Adrenal gland (tissue), 12 donors: ENCODE data around the gene INPP4B. TPM values are rescaled to one million over a fixed set of nuclear protein-coding genes. Genes with fewer than 3 reads are reported as not detected.

ENCODE experiments used
- DNase-seq, 7 donors: peaks; one replicate each; pipeline ENCODE4 v3.0.0-alpha.2; 2019 to 2020
- H3K27ac ChIP-seq, 5 donors: fragments of 200-600 bp; sonication (generic) in 4 of 5; 1 replicate in 3 of 5; 2 replicates in 2 of 5; pipeline versions ENCODE4 v1.5.1 to v1.8.0; 2016 to 2020; ENCODE audit warnings: mild to moderate bottlenecking in 1 of 5
- H3K27me3 ChIP-seq: fragments of 200-600 bp; 2 replicates; pipeline ENCODE4 v1.8.0; 2021
- H3K36me3 ChIP-seq, 2 donors: fragments of 200-600 bp; replicated peaks in 1 of 2; 1 replicate in 1 of 2; 2 replicates in 1 of 2; pipeline versions ENCODE4 v1.5.1 to v1.8.0; 2018 to 2022
- H3K4me1 ChIP-seq, 2 donors: fragments of 200-600 bp; replicated peaks in 1 of 2; 1 replicate in 1 of 2; 2 replicates in 1 of 2; pipeline versions ENCODE4 v1.5.1 to v1.8.0; 2018 to 2021
- H3K4me3 ChIP-seq, 4 donors: fragments of 200-600 bp; sonication (generic) in 3 of 4; one replicate each; pipeline ENCODE4 v1.5.1; 2016 to 2018
- H3K9me3 ChIP-seq, 3 donors: fragments of 200-600 bp; sonication (generic) in 1 of 3; replicated peaks in 1 of 3; 1 replicate in 2 of 3; 2 replicates in 1 of 3; pipeline versions ENCODE4 v1.5.1 to v1.8.0; 2016 to 2021
- POLR2A ChIP-seq, 2 donors: fragments of 450-650 bp; IDR thresholded peaks; one replicate each; pipeline ENCODE4 v1.6.1; 2017; ENCODE audit warnings: antibody characterized with exemption in 2 of 2, mild to moderate bottlenecking in 2 of 2, moderate library complexity in 1 of 2
- WGBS, 4 donors: extraction: QIAGEN DNeasy Blood & Tissue Kit in 2 of 4; methylation state at CpG; one replicate each; pipeline versions ENCODE4 v1.1.5 to v1.1.7; 2013 to 2017; 5-methylcytosine and 5-hydroxymethylcytosine counted together
- intact Hi-C, 2 donors: fragments of 100-400 bp; cut with DNase I; formaldehyde crosslinking; loops; one replicate each; pipeline versions ENCODE4 v1.14.1 to v1.15.0; 2022 to 2023
- polyA plus RNA-seq, 3 donors: library from polyadenylated mRNA; stranded (reverse); fragments of 200-250 nt in 2 of 3; fragments of 350-450 nt in 1 of 3; fragmentation: Illumina TruSeq in 1 of 3; extraction: RNeasy Lipid Tissue Mini Kit (QIAGEN cat#74804) in 1 of 3; gene quantifications; one replicate each; pipeline ENCODE4 v1.2.3, GENCODE V29; 2013 to 2014
- total RNA-seq, 9 donors: library from RNA; depleted of rRNA in 4 of 9; stranded (reverse); fragments of >200 nt in 4 of 9; fragments of 120-200 nt in 1 of 9; fragmentation: NEBNext Ultra II Directional in 1 of 9; extraction: Animal tissue kit (Norgen Biotek cat#: 25700) in 1 of 9; gene quantifications; one replicate each; pipeline versions ENCODE4 v1.1.0 to v1.2.4, GENCODE V29; 2013 to 2023
- TF ChIP-seq, protein P1 (sequence below), 6 experiments: fragments of 450-650 bp in 4 of 6; fragments of 200-600 bp in 2 of 6; sonication (generic) in 1 of 6; IDR thresholded peaks; 1 replicate in 5 of 6; 2 replicates in 1 of 6; pipeline versions ENCODE4 v1.5.1 to v1.8.0; 2016 to 2021; ENCODE audit warnings: antibody characterized with exemption in 6 of 6, mild to moderate bottlenecking in 2 of 6, moderate library complexity in 1 of 6
- donor health status: healthy with polysubstance abuse.
- donor health status: Bipolar disorder and iron deficiency.
- donor health status: DM: yes; HTN: yes; CAD: no.
- donor health status: DM: no; HTN: no; CAD: no.
- donor health status: DM: no; HTN: no; CAD: no.
- donor health status: DM: yes; HTN: yes; CAD: no.

The INPP4B gene
- total and polyA plus RNA-seq, 12 donors, result 2.2 to 21.6 (median 11.8) TPM

DNA sequence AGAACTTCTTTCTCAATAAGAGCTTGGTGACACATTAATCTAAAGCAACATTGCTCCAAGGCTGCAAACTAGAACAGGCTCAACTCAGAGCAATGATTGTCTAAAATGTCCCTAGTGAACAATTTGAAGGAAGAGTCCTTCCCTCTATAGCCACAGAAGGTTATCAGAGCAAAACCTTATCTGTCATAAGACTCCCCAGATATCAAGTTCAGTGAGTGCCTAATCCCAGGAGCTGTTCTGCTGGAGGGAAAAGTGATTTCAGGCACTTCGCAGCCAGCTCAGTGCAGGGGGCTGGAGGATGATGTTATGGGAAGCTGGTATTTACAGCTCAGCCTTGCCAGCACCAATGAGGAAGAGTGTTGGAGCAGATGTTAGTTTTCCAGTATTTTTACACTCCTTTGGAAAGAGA, 497.5 kb downstream of the INPP4B start:
- intact Hi-C loops, result loop anchor here in 1 of 2 donors (10.0 kb wide), 1 partner anchor 366 kb away; no protein-coding TSS in a partner anchor
- peak in 1 of 7 donors; percentile 20 for DNase-seq
- Histone ChIP-seq H3K4me1 (peaks cover 4 to 26% of the 10 kb centered on the region in 2 donors), H3K36me3 (no peaks in the 10 kb centered on the region), H3K27ac (no peak overlapping the region), H3K9me3 (no peaks in the 10 kb centered on the region), H3K4me3 (no peak overlapping the region), H3K27me3 (no peaks in the 10 kb centered on the region)
- 60 to 100% (median 73%) methylated on average over 1 of the region's 1 CpG for WGBS, 4 donors
- TF ChIP-seq, protein P1, sequence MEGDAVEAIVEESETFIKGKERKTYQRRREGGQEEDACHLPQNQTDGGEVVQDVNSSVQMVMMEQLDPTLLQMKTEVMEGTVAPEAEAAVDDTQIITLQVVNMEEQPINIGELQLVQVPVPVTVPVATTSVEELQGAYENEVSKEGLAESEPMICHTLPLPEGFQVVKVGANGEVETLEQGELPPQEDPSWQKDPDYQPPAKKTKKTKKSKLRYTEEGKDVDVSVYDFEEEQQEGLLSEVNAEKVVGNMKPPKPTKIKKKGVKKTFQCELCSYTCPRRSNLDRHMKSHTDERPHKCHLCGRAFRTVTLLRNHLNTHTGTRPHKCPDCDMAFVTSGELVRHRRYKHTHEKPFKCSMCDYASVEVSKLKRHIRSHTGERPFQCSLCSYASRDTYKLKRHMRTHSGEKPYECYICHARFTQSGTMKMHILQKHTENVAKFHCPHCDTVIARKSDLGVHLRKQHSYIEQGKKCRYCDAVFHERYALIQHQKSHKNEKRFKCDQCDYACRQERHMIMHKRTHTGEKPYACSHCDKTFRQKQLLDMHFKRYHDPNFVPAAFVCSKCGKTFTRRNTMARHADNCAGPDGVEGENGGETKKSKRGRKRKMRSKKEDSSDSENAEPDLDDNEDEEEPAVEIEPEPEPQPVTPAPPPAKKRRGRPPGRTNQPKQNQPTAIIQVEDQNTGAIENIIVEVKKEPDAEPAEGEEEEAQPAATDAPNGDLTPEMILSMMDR (IDR thresholded peaks at IDR 0.05), result no peak
- TF ChIP-seq POLR2A (IDR thresholded peaks at IDR 0.05), result no peak

DNA sequence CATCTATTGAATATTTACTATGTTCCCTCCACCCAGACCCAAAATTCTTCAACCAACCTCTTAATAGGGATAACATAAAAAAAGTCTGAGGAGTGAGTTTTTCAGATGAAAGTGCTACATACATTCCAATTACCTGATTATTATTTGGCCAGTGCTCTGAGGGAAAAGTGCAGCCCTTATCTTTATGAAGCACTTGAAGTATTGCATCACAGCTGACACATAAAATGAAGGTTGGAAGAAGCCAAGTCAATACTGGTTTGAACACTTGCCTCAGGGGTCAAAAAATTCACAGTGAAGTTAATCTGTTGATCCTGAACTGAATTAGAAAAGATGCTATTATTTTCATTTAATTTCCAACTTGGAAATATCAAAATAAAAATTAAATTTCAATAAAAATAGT, 498.9 kb downstream of the INPP4B start:
- peaks cover 0 to 16% of the 10 kb centered on the region in 2 donors for H3K4me1 ChIP-seq
- no peaks in the 10 kb centered on the region for H3K36me3 ChIP-seq
- no peaks in the 10 kb centered on the region for H3K9me3 ChIP-seq
- DNase-seq, result no peak
- no peaks in the 10 kb centered on the region for H3K27me3 ChIP-seq
- TF ChIP-seq POLR2A (IDR thresholded peaks at IDR 0.05), result no peak
- TF ChIP-seq, protein P1 (IDR thresholded peaks at IDR 0.05), result no peak
- no peak overlapping the region for H3K27ac ChIP-seq
- intact Hi-C loops, result loop anchor here in 1 of 2 donors (10.0 kb wide), 1 partner anchor 368 kb away; no protein-coding TSS in a partner anchor
- H3K4me3 ChIP-seq, result no peak overlapping the region

DNA sequence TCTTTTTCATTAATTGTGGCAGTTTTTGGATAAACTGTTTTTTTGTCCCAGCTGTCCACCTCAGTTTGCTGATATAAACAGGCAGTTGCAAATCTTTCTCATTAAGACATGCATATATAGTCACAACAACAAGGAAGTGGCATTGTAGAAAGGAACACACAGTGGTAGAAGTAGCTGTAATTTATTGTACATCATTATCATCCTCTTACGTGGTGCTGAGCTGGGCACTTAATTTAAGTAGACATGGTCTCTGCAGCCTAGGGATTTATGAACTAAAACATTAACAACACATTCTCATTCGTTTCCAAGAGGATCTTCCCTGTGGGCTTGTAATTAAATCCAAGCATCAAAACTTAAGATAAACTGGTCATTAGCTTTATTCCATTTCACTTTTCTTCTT, 500.2 kb downstream of the INPP4B start:
- H3K4me1 ChIP-seq, result peaks cover 0 to 16% of the 10 kb centered on the region in 2 donors
- intact Hi-C loops, result loop anchor here in 1 of 2 donors (10.0 kb wide), 1 partner anchor 369 kb away; no protein-coding TSS in a partner anchor
- no peak overlapping the region for H3K4me3 ChIP-seq

DNA sequence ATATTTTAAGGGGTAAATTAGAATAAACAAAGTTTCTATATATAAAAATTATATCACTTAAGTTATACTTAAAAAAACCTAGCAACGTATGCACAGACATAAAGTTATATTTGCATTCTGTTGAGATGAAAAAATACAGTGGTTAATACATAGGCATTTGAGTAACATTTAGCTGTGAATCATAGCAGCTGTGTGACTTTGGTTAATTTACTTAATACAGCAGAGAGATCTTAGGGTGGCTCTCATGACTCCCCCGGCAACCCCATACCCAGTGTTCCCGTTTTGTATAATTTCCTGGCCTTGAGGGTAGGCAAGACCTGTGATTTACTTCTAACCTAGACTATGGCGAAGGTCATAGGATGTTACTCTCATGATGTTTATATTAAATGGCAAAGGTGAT, 504.8 kb downstream of the INPP4B start:
- intact Hi-C loops, result loop anchor here in 1 of 2 donors (10.0 kb wide), 1 partner anchor 374 kb away; no protein-coding TSS in a partner anchor
- no peaks in the 10 kb centered on the region for H3K4me1 ChIP-seq
- TF ChIP-seq POLR2A (IDR thresholded peaks at IDR 0.05), result no peak
- TF ChIP-seq, protein P1 (IDR thresholded peaks at IDR 0.05), result no peak
- H3K9me3 ChIP-seq, result no peaks in the 10 kb centered on the region
- H3K27ac ChIP-seq, result no peak overlapping the region
- H3K4me3 ChIP-seq, result no peak overlapping the region
- no peaks in the 10 kb centered on the region for H3K36me3 ChIP-seq
- H3K27me3 ChIP-seq, result no peaks in the 10 kb centered on the region
- DNase-seq, result no peak
- WGBS, 4 donors, result 91 to 98% (median 92%) methylated on average over 4 of the region's 4 CpGs

More for the DNA sequence above, 500.2 kb downstream of the INPP4B start:
- 74 to 88% (median 80%) methylated on average over 2 of the region's 2 CpGs for WGBS, 4 donors
- no peak for TF ChIP-seq POLR2A (IDR thresholded peaks at IDR 0.05)
- TF ChIP-seq, protein P1 (IDR thresholded peaks at IDR 0.05), result no peak
- Histone ChIP-seq H3K9me3 (no peaks in the 10 kb centered on the region), H3K27ac (no peak overlapping the region), H3K36me3 (no peaks in the 10 kb centered on the region), H3K27me3 (no peaks in the 10 kb centered on the region)
- no peak for DNase-seq
